ENCODE data around the gene KLK8. TPM values are rescaled to one million over a fixed set of nuclear protein-coding genes. Genes with fewer than 3 reads are reported as not detected.

Gene KLK8
- polyA plus RNA-seq, 1 of the 3 experiments (the other 2 are of a cell fraction): not detected

- POLR2A ChIA-PET: no interaction called here
- H3K9ac ChIP-seq: no peak overlapping the region
Measured at GRCh38 chr19:50967929-50968715, 33.3 kb downstream of the KLK8 start.

More at GRCh38 chr19:50967929-50968715, 33.3 kb downstream of the KLK8 start:
- DNase-seq: no peak
- peaks cover 56% of the 10 kb centered on the region for H3K27me3 ChIP-seq (ENCODE audit: insufficient read depth)
- H2AFZ ChIP-seq (ENCODE audit: low read depth): no peak overlapping the region
- no peak overlapping the region for H3K27ac ChIP-seq (ENCODE audit: low read depth in 2 of 2, low read length in 1 of 2)
- no peaks in the 10 kb centered on the region for H3K79me2 ChIP-seq (ENCODE audit: insufficient read depth)
- CTCF ChIA-PET: no interaction called here
- no peaks in the 10 kb centered on the region for H3K4me1 ChIP-seq (ENCODE audit: control insufficient read depth in 1 of 2, insufficient read depth in 2 of 2, low read depth in 1 of 2, low read length in 1 of 2)
- H3K4me3 ChIP-seq (ENCODE audit: low read depth in 2 of 2, low read length in 1 of 2): no peak overlapping the region
- H3K36me3 ChIP-seq (replicated peaks in 1 of 2; ENCODE audit: control insufficient read depth in 1 of 2, insufficient read depth in 2 of 2, low read length in 1 of 2): no peaks in the 10 kb centered on the region
- TF ChIP-seq GATA2 (CRISPR knock-in tag; IDR thresholded peaks at IDR 0.05) (no peak), ELF1 (IDR thresholded peaks at IDR 0.05) (no peak), NFIC (IDR thresholded peaks at IDR 0.05; ENCODE audit: borderline replicate concordance) (no peak), CHD2 (IDR thresholded peaks at IDR 0.05; ENCODE audit: low read length, partially characterized antibody) (no peak), TAF1 (IDR thresholded peaks at IDR 0.05; ENCODE audit: borderline replicate concordance, low read depth, low read length) (no peak), TEAD4 (IDR thresholded peaks at IDR 0.05; ENCODE audit: borderline replicate concordance, insufficient read depth) (no peak), RAD21 (IDR thresholded peaks at IDR 0.05; ENCODE audit: low read length) (no peak), FOXJ3 (CRISPR knock-in tag; IDR thresholded peaks at IDR 0.05) (no peak), FOSL2 (IDR thresholded peaks at IDR 0.05; ENCODE audit: borderline replicate concordance, low read depth) (no peak), RXRA (IDR thresholded peaks at IDR 0.05; ENCODE audit: borderline replicate concordance, low read depth) (no peak), MEF2A (IDR thresholded peaks at IDR 0.05; ENCODE audit: borderline replicate concordance, low read depth) (no peak), EZH2phosphoT487 (IDR thresholded peaks at IDR 0.05; ENCODE audit: borderline replicate concordance, low read depth) (no peak), TCF12 (IDR thresholded peaks at IDR 0.05) (no peak), NRF1 (IDR thresholded peaks at IDR 0.05; ENCODE audit: low read depth, low read length) (no peak), GABPA (IDR thresholded peaks at IDR 0.05; ENCODE audit: low read depth) (no peak), PBX3 (IDR thresholded peaks at IDR 0.05) (no peak), SIN3A (IDR thresholded peaks at IDR 0.05; ENCODE audit: borderline replicate concordance, low read depth, low read length) (no peak), RCOR1 (IDR thresholded peaks at IDR 0.05; ENCODE audit: low read length) (no peak)
- TF ChIP-seq, protein P1, sequence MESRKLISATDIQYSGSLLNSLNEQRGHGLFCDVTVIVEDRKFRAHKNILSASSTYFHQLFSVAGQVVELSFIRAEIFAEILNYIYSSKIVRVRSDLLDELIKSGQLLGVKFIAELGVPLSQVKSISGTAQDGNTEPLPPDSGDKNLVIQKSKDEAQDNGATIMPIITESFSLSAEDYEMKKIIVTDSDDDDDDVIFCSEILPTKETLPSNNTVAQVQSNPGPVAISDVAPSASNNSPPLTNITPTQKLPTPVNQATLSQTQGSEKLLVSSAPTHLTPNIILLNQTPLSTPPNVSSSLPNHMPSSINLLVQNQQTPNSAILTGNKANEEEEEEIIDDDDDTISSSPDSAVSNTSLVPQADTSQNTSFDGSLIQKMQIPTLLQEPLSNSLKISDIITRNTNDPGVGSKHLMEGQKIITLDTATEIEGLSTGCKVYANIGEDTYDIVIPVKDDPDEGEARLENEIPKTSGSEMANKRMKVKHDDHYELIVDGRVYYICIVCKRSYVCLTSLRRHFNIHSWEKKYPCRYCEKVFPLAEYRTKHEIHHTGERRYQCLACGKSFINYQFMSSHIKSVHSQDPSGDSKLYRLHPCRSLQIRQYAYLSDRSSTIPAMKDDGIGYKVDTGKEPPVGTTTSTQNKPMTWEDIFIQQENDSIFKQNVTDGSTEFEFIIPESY (IDR thresholded peaks at IDR 0.05; ENCODE audit: borderline replicate concordance, low read depth): no peak
- TF ChIP-seq, protein P2, sequence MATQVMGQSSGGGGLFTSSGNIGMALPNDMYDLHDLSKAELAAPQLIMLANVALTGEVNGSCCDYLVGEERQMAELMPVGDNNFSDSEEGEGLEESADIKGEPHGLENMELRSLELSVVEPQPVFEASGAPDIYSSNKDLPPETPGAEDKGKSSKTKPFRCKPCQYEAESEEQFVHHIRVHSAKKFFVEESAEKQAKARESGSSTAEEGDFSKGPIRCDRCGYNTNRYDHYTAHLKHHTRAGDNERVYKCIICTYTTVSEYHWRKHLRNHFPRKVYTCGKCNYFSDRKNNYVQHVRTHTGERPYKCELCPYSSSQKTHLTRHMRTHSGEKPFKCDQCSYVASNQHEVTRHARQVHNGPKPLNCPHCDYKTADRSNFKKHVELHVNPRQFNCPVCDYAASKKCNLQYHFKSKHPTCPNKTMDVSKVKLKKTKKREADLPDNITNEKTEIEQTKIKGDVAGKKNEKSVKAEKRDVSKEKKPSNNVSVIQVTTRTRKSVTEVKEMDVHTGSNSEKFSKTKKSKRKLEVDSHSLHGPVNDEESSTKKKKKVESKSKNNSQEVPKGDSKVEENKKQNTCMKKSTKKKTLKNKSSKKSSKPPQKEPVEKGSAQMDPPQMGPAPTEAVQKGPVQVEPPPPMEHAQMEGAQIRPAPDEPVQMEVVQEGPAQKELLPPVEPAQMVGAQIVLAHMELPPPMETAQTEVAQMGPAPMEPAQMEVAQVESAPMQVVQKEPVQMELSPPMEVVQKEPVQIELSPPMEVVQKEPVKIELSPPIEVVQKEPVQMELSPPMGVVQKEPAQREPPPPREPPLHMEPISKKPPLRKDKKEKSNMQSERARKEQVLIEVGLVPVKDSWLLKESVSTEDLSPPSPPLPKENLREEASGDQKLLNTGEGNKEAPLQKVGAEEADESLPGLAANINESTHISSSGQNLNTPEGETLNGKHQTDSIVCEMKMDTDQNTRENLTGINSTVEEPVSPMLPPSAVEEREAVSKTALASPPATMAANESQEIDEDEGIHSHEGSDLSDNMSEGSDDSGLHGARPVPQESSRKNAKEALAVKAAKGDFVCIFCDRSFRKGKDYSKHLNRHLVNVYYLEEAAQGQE (IDR thresholded peaks at IDR 0.05; ENCODE audit: low read depth, low read length): no peak
- WGBS (ENCODE audit: low lambda C conversion rate): 25% methylated on average over 19 of the region's 20 CpGs
- H3K9me3 ChIP-seq: no peaks in the 10 kb centered on the region
- no peaks in the 10 kb centered on the region for H3F3A ChIP-seq (replicated peaks; ENCODE audit: insufficient read depth)
- H4K20me1 ChIP-seq (ENCODE audit: insufficient read depth): no peaks in the 10 kb centered on the region
- no peak overlapping the region for H3K4me2 ChIP-seq
- H3K9me2 ChIP-seq: no peaks in the 10 kb centered on the region

Measured in SK-N-SH (cell line).